Heart right ventricle (tissue), 16 donors: Measurements from ENCODE around the gene FOSB. TPM values are rescaled to one million over a fixed set of nuclear protein-coding genes. Genes with fewer than 3 reads are reported as not detected.

Source experiments
- ATAC-seq, 8 donors: fragments of 200-7000 bp; cut with Tn5 transposase; one replicate each; pipeline ENCODE4 v1.9.1; 2020; ENCODE audit warnings: mild to moderate bottlenecking in 8 of 8, moderate library complexity in 8 of 8, moderate number of reproducible peaks in 1 of 8
- DNase-seq, 2 donors: peaks; one replicate each; pipeline ENCODE4 v3.0.0-alpha.2; 2020
- H3K27ac ChIP-seq, 10 donors: fragments of 200-600 bp; sonication (generic) in 2 of 10; one replicate each; pipeline versions ENCODE4 v1.5.0 to v1.8.0; 2020 to 2022; ENCODE audit warnings: mild to moderate bottlenecking in 3 of 10
- H3K27me3 ChIP-seq, 7 donors: fragments of 200-600 bp; one replicate each; pipeline ENCODE4 v1.8.0; 2021 to 2022; ENCODE audit warnings: mild to moderate bottlenecking in 2 of 7
- H3K36me3 ChIP-seq, 9 donors: fragments of 200-600 bp; sonication (generic) in 1 of 9; one replicate each; pipeline versions ENCODE4 v1.5.0 to v1.8.0; 2020 to 2022; ENCODE audit warnings: mild to moderate bottlenecking in 2 of 9
- H3K4me1 ChIP-seq, 9 donors: fragments of 200-600 bp; sonication (generic) in 1 of 9; one replicate each; pipeline versions ENCODE4 v1.5.0 to v1.8.0; 2020 to 2022; ENCODE audit warnings: mild to moderate bottlenecking in 4 of 9
- H3K4me3 ChIP-seq, 10 donors: fragments of 200-600 bp; sonication (generic) in 2 of 10; one replicate each; pipeline versions ENCODE4 v1.5.0 to v1.8.0; 2020 to 2022; ENCODE audit warnings: mild to moderate bottlenecking in 7 of 10, moderate library complexity in 2 of 10
- H3K9me3 ChIP-seq, 11 donors: fragments of 200-600 bp in 10 of 11; sonication (generic) in 2 of 11; one replicate each; pipeline versions ENCODE4 v1.5.0 to v1.8.0; 2013 to 2022; ENCODE audit warnings: mild to moderate bottlenecking in 2 of 11, control low read depth in 1 of 11, moderate library complexity in 1 of 11
- WGBS, 2 donors: extraction: QIAGEN DNeasy Blood & Tissue Kit; methylation state at CpG; one replicate each; pipeline ENCODE4 v1.1.7; 2013; ENCODE audit warnings: inconsistent platforms in 1 of 2; 5-methylcytosine and 5-hydroxymethylcytosine counted together
- intact Hi-C, 10 donors: fragments of 100-400 bp; cut with DNase I; formaldehyde crosslinking; loops; one replicate each; pipeline versions ENCODE4 v1.11.1 to v1.14.2; 2022
- polyA plus RNA-seq, 2 donors: library from polyadenylated mRNA; stranded (reverse); fragments of 200-250 nt; gene quantifications; one replicate each; pipeline ENCODE4 v1.2.3, GENCODE V29; 2013
- total RNA-seq, 10 donors: library from RNA; stranded (reverse); fragmentation: NEBNext Ultra II Directional in 3 of 10; extraction: Animal tissue kit (Norgen Biotek cat#: 25700) in 3 of 10; gene quantifications; one replicate each; pipeline versions ENCODE4 v1.2.1 to v1.2.4, GENCODE V29; 2021 to 2023
- TF ChIP-seq, protein P1 (sequence below), 9 donors: fragments of 200-600 bp; sonication (generic) in 2 of 9; IDR thresholded peaks; one replicate each; pipeline versions ENCODE4 v1.5.0 to v1.8.0; 2021 to 2022; ENCODE audit warnings: antibody characterized with exemption in 9 of 9, mild to moderate bottlenecking in 5 of 9, moderate library complexity in 1 of 9
- donor health status: Arrhythmogenic right ventricular cardiomyopathy.
- donor health status: ischemic (EF 13 %, LVEDD 7.1; RV severe dilation, severe dysfunction).
- donor health status: healthy with polysubstance abuse.
- donor health status: DM: no; HTN: yes; CAD: no.
- donor health status: DM: no; HTN: no; CAD: no.
- donor health status: ischemic (EF 25% LVEDD 6.9; RV normal size, moderate dysfunction).
- donor health status: ischemic (EF 25% LVEDD 5.7; RV mildly dilated, moderate dysfunction).
- donor health status: healthy.
- donor health status: DM: yes; HTN: yes; CAD: no.
- donor health status: Ischemic cardiomyopathy.
- donor health status: ischemic (EF 35%, LVEDD 5.7; RV mildly dilated, moderate dysfunction).
- donor health status: nonischemic (EF 11% LVEDD 7.7; RV severe dilation, severe dysfunction).
- donor health status: DM: yes; HTN: yes; CAD: no.
- donor health status: PGD.
- donor health status: ischemic (EF 29% LVEDD 5.4; RV normal size, mild dysfunction).
- donor health status: nonischemic (EF 23%, LVEDD 6.1; RV moderate dilation, normal function).

Gene FOSB
- total and polyA plus RNA-seq, 12 donors: 0.39 to 54.5 (median 4.8) TPM

DNA sequence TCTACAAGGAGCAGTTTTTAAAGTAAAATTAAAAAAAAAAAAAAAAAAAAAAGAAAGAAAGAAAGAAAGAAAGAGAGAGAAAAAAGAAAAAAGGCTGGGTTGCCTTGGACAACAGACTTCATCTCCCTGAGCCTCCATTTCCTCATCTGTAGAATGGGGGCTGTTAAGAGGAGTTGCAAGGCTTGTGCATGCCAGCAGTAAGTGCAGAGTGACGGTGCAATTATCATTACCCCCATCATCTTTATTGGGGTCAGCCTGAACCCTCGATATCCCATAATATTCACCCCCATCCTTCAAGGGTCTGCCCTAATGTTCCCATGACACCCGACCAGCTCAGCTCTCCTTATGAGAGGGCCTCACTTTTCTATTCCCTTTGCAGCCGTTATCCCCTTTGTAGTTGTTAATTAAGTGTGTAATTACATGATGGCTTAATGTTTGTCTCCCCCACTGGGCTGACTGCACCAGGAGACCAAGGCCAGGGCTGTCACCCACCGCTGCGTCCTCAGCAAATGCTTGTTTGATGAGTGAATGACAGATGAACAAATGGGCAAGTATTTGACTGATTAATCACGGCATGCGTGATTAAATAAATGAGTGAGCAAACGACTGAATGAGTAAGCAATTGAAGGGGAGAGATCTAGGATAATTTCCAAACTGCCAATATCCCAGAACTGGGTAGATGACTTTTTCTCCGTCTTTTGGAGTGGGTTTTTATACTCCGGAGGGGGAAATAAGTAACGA lies 10.1 kb downstream of the FOSB start:
- H3K9me3 ChIP-seq: no peaks in the 10 kb centered on the region
- DNase-seq (no peak), ATAC-seq (no peak)
- 8 to 10% methylated on average over 12 of the region's 12 CpGs for WGBS, 2 donors
- no peaks in the 10 kb centered on the region for H3K36me3 ChIP-seq
- H3K27ac ChIP-seq: peak overlapping the region in 9 of 10 donors; percentile 87 to 100 (median 94)
- H3K4me3 ChIP-seq: peak overlapping the region in 9 of 10 donors; percentile 37 to 71 (median 61)
- peaks cover 0 to 28% (median 0%) of the 10 kb centered on the region in 7 donors for H3K27me3 ChIP-seq
- TF ChIP-seq, protein P1, sequence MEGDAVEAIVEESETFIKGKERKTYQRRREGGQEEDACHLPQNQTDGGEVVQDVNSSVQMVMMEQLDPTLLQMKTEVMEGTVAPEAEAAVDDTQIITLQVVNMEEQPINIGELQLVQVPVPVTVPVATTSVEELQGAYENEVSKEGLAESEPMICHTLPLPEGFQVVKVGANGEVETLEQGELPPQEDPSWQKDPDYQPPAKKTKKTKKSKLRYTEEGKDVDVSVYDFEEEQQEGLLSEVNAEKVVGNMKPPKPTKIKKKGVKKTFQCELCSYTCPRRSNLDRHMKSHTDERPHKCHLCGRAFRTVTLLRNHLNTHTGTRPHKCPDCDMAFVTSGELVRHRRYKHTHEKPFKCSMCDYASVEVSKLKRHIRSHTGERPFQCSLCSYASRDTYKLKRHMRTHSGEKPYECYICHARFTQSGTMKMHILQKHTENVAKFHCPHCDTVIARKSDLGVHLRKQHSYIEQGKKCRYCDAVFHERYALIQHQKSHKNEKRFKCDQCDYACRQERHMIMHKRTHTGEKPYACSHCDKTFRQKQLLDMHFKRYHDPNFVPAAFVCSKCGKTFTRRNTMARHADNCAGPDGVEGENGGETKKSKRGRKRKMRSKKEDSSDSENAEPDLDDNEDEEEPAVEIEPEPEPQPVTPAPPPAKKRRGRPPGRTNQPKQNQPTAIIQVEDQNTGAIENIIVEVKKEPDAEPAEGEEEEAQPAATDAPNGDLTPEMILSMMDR (IDR thresholded peaks at IDR 0.05): no peak
- intact Hi-C loops: loop anchor here in 8 of 10 donors (1.0 to 10.0 kb wide), 3 partner anchors 39 to 53 kb away; partner anchors contain the start of gene ERCC1 (in 1 of the 8)
- H3K4me1 ChIP-seq: peaks cover 0 to 29% (median 11%) of the 10 kb centered on the region in 9 donors

DNA sequence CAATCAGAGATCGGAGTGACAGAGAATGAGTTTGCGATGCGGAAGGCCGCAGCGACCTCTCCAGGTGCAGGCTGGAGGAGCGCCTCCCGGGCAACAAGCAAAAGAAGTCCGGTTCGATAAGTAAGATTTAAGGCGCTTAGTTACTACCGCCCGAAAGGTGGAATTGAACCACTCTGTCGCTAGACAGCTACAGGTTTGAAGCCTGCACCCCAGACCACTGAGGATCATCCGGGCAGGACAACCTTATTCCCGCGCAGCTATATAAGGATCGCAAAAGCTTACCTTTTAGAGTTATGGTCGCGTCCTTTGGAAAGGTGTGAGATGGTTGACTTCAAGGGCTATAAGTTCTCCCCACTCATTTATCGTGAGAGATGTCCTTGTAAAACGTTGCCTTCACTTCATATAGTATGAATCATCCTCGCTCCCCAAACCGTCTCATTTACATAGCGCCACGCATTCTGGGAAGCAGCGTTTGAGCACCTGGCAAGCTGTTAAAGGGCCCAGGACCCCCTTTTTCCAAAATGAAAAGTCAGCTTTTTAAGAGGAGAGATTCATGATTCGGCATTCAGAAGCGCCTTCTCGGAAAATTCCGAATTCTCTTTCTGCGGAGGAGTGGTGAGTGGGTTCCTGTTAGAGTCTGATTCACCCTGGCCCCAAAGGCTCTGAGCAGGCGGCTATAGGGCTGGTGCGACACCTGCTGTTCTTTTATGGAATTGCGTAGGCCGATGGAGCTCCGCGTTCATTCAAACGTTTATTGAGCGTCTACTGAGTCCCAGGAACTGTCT lies 10.8 kb downstream of the FOSB start:
- ATAC-seq (peak; percentile 84 to 97 (median 94)), DNase-seq (peak; percentile 80 to 86)
- TF ChIP-seq, protein P1 (IDR thresholded peaks at IDR 0.05): peak; percentile 90 to 99 (median 97)
- Histone ChIP-seq H3K9me3 (no peaks in the 10 kb centered on the region), H3K36me3 (no peaks in the 10 kb centered on the region), H3K27ac (peak overlapping the region; percentile 86 to 100 (median 94)), H3K4me1 (peaks cover 0 to 29% (median 11%) of the 10 kb centered on the region in 9 donors), H3K27me3 (peaks cover 0 to 21% (median 0%) of the 10 kb centered on the region in 7 donors), H3K4me3 (peak overlapping the region in 9 of 10 donors; percentile 37 to 71 (median 61))
- 0% methylated on average over 39 of the region's 39 CpGs for WGBS, 2 donors
- intact Hi-C loops: loop anchor here in 9 of 10 donors (1.0 to 10.0 kb wide), 4 partner anchors 39 to 54 kb away; partner anchors contain the start of gene ERCC1 (in 1 of the 9)

DNA sequence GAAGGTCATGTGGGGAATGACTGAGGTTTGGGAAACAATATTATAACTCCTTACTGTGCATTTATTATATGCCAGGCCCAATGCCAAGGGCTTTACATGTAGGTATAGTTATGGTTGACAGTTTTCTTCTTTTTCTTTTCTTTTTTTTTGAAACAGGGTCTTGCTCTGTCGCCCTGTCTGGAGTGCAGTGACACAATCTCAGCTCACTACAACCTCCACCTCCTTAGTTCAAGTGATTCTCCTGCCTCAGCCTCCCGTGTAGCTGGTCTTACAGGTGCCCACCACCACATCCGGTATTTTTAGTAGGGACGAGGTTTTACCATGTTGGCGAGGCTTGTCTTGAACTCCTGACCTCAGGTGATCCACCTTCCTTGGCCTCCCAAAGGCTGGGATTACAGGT lies 15.2 kb downstream of the FOSB start:
- peaks cover 0 to 1% (median 0%) of the 10 kb centered on the region in 9 donors for H3K36me3 ChIP-seq
- DNase-seq: no peak
- no peak overlapping the region for H3K4me3 ChIP-seq
- no peak overlapping the region for H3K27ac ChIP-seq
- peaks cover 0 to 18% (median 4%) of the 10 kb centered on the region in 9 donors for H3K4me1 ChIP-seq
- no peaks in the 10 kb centered on the region for H3K27me3 ChIP-seq
- ATAC-seq: no peak
- TF ChIP-seq, protein P1 (IDR thresholded peaks at IDR 0.05): no peak
- intact Hi-C loops: no loop called here
- H3K9me3 ChIP-seq: no peaks in the 10 kb centered on the region
- 91 to 92% methylated on average over 5 of the region's 5 CpGs for WGBS, 2 donors

DNA sequence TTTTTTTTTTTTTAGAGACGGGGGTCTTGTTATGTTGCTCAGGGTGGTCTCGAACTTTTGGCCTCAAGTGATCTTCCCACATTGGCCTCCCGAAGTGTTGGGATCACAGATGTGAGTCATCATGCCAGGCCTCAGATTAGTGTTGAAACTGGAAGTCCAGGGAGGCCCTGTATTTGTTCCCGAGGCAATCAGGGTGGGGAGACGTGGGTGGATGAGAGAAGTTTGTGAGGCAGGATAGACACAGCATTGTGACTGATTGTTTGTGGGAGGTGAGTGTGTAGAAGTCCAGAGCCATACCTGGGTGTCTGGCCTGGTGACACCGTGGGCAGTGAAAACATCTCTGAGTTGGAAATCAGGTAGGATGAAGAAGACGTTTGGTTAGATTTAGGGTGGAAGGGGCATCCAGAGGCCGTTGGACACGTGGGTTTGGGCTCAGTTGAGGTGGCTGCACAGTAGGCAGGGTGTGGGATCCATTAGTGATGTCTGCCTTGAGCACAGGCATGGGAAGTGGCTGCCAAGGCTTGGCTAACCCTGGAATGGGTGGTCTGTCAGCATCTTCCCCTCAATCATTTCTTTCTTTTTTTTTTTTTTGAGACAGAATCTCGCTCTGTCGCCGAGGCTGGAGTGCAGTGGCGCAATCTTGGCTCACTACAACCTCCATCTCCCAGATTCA lies 16.6 kb downstream of the FOSB start:
- H3K27ac ChIP-seq: no peak overlapping the region
- DNase-seq (no peak), ATAC-seq (no peak)

More for the DNA sequence above, 16.6 kb downstream of the FOSB start:
- intact Hi-C loops: loop anchor here in 1 of 10 donors (2.0 kb wide), 1 partner anchor 56 kb away; no protein-coding TSS in a partner anchor
- Histone ChIP-seq H3K9me3 (no peaks in the 10 kb centered on the region), H3K36me3 (peaks cover 0 to 9% (median 0%) of the 10 kb centered on the region in 9 donors), H3K27me3 (no peaks in the 10 kb centered on the region), H3K4me1 (peaks cover 0 to 5% (median 0%) of the 10 kb centered on the region in 9 donors), H3K4me3 (no peak overlapping the region)
- TF ChIP-seq, protein P1 (IDR thresholded peaks at IDR 0.05): no peak
- WGBS, 2 donors: 72 to 78% methylated on average over 13 of the region's 13 CpGs
